Vagina (tissue), 2 donors: ENCODE results near the gene TTLL11.
A peak's percentile ranks its signal among the peaks of the same experiment; 100 is the strongest.

Source experiments
- POLR2AphosphoS5 ChIP-seq, 2 donors: sonication (generic); formaldehyde crosslinking; IDR thresholded peaks; one replicate each; pipeline ENCODE4 v1.9.0; 2017; ENCODE audit warnings: antibody characterized with exemption in 2 of 2, mild to moderate bottlenecking in 2 of 2, low read depth in 1 of 2; ENCODE audit not compliant: insufficient read depth in 1 of 2
- TF ChIP-seq, protein P1 (sequence below), 3 experiments: fragments of 450-650 bp in 2 of 3; fragments of 200-600 bp in 1 of 3; sonication (generic) in 1 of 3; IDR thresholded peaks; one replicate each; pipeline ENCODE4 v1.5.1; 2017 to 2019; ENCODE audit warnings: antibody characterized with exemption in 3 of 3, mild to moderate bottlenecking in 2 of 3, moderate library complexity in 2 of 3

DNA sequence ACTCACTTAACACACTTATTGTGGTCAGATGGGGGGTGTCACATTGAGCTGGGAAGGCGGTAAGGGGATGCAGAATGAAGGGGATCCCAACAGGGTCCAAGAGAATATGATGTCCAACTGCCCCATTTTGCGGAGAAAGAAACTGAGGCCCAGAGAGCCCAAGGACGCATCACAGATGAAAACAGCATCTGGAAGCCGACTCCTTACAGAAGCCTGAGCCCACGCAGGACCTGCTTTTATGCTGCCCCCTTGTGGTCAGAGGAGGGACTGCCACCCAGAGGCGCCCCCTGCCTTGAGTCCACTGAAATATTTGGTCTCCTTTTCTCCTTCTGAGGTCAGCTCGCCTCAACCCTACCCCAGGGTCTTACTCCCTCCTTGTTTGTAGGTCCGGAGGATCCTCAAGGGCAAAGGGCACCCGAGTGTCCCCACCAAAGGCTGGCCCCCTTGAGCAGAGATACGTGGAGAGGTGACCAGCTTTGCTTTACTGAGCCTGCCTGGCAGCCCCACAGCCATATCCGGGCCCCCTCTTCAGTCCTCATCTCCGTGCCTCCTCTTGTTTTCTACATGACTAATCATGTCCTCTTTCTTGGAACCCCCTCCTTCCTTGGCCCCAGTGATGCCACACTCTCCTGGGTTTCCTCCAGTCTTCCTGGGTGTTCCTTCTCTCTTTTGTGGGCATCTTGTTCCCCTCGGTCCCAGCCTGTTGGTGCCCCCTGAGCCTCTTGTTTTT is 30.0 kb upstream of the TTLL11 start:
- TF ChIP-seq, protein P1, sequence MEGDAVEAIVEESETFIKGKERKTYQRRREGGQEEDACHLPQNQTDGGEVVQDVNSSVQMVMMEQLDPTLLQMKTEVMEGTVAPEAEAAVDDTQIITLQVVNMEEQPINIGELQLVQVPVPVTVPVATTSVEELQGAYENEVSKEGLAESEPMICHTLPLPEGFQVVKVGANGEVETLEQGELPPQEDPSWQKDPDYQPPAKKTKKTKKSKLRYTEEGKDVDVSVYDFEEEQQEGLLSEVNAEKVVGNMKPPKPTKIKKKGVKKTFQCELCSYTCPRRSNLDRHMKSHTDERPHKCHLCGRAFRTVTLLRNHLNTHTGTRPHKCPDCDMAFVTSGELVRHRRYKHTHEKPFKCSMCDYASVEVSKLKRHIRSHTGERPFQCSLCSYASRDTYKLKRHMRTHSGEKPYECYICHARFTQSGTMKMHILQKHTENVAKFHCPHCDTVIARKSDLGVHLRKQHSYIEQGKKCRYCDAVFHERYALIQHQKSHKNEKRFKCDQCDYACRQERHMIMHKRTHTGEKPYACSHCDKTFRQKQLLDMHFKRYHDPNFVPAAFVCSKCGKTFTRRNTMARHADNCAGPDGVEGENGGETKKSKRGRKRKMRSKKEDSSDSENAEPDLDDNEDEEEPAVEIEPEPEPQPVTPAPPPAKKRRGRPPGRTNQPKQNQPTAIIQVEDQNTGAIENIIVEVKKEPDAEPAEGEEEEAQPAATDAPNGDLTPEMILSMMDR (IDR thresholded peaks at IDR 0.05) = peak; percentile 68 to 86 (median 86)
- no peak for TF ChIP-seq POLR2AphosphoS5 (IDR thresholded peaks at IDR 0.05; ENCODE audit: insufficient read depth in 1 of 2, low read depth in 1 of 2)
